GM21723 (cell line): ENCODE results near the gene IRAK1BP1.
"Not testable (repeated sequence)": the region's sequence is repeated elsewhere in the genome, so short reads cannot be mapped to it uniquely, and the experiment has no call there.

Experiments used
- ATAC-seq: cut with Tn5 transposase; IDR thresholded peaks from one replicate; pipeline ENCODE4 v1.9.1; 2021; ENCODE audit warnings: mild to moderate bottlenecking, moderate library complexity; ENCODE audit not compliant: unreplicated experiment

Gene IRAK1BP1

GRCh38 chr6:78867370-78868040, at the start of gene IRAK1BP1:
IRAK1BP1 (plus strand) TSS chr6:78867551; CDS start chr6:78867577, 26 bp downstream.
- ATAC-seq: peak; percentile 98

GRCh38 chr6:78824045-78824444, 43.3 kb upstream of the IRAK1BP1 start:
- ATAC-seq: no peak

- no peak for ATAC-seq
These were observed 37.9 kb upstream of the IRAK1BP1 start for GRCh38 chr6:78829407-78829806.

GRCh38 chr6:78830805-78831204, 36.5 kb upstream of the IRAK1BP1 start:
- ATAC-seq: no peak

GRCh38 chr6:78831492-78831891, 35.9 kb upstream of the IRAK1BP1 start:
- no peak for ATAC-seq

GRCh38 chr6:78832091-78832808, 35.1 kb upstream of the IRAK1BP1 start:
- no peak for ATAC-seq

GRCh38 chr6:78835817-78836216, 31.5 kb upstream of the IRAK1BP1 start:
- ATAC-seq: no peak

GRCh38 chr6:78836598-78836997, 30.8 kb upstream of the IRAK1BP1 start:
- ATAC-seq: no peak

- ATAC-seq: no peak
These were observed 26.2 kb upstream of the IRAK1BP1 start for GRCh38 chr6:78841111-78841510.

GRCh38 chr6:78842953-78843352, 24.4 kb upstream of the IRAK1BP1 start:
- ATAC-seq: no peak

- no peak for ATAC-seq
These were observed 22.5 kb upstream of the IRAK1BP1 start for GRCh38 chr6:78844899-78845298.

GRCh38 chr6:78845567-78845966, 21.8 kb upstream of the IRAK1BP1 start:
- ATAC-seq: no peak

GRCh38 chr6:78850621-78851020, 16.7 kb upstream of the IRAK1BP1 start:
- ATAC-seq: no peak

- no peak for ATAC-seq
These were observed 16.2 kb upstream of the IRAK1BP1 start for GRCh38 chr6:78851156-78851555.

- no peak for ATAC-seq
These were observed 12.8 kb upstream of the IRAK1BP1 start for GRCh38 chr6:78854546-78854945.

- ATAC-seq: not testable (repeated sequence)
These were observed 8.9 kb upstream of the IRAK1BP1 start for GRCh38 chr6:78858339-78858938.

- no peak for ATAC-seq
These were observed 5.8 kb upstream of the IRAK1BP1 start for GRCh38 chr6:78861509-78861908.

- no peak for ATAC-seq
These were observed 3.8 kb upstream of the IRAK1BP1 start for GRCh38 chr6:78863576-78863975.

- ATAC-seq: no peak
These were observed 2.4 kb upstream of the IRAK1BP1 start for GRCh38 chr6:78864957-78865356.

GRCh38 chr6:78867020-78867369, 356 bp upstream of the IRAK1BP1 start:
- ATAC-seq: peak; percentile 48

GRCh38 chr6:78868116-78868515, 765 bp downstream of the IRAK1BP1 start:
- ATAC-seq: no peak

GRCh38 chr6:78875505-78875904, 8.2 kb downstream of the IRAK1BP1 start:
- ATAC-seq: no peak
